ENCODE data around the gene ACO2.
A peak's percentile ranks its signal among the peaks of the same experiment; 100 is the strongest.
"Not testable (repeated sequence)": the region's sequence is repeated elsewhere in the genome, so short reads cannot be mapped to it uniquely, and the experiment has no call there.

The ACO2 gene

DNA sequence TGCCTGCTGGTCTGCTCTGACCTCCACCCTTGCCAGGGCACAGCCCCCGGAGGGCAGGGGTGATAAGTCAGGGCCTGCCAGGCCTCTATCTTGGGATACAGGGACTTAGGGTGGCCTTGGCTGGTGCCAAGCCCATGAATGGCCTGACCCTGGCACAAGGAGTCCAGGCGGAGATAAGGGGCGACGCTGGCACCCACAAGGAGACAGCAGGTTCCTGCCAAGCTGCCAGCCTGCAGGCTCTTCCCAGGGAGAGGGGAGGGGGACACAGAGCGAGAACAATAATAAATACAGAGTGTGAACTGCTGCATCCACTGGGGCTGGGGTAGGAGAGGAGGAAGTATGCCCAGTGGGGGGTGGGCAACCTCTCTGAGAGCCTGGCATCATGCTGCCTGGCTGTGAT, 92.9 kb downstream of the ACO2 start:
- no peak for DNase-seq (ENCODE audit: low read depth, low spot score)
- no peak overlapping the region for H3K27ac ChIP-seq

GRCh38 chr22:41562461-41562860, 93.5 kb downstream of the ACO2 start:
- DNase-seq (ENCODE audit: low read depth, low spot score) = no peak
- no peak overlapping the region for H3K27ac ChIP-seq

DNA sequence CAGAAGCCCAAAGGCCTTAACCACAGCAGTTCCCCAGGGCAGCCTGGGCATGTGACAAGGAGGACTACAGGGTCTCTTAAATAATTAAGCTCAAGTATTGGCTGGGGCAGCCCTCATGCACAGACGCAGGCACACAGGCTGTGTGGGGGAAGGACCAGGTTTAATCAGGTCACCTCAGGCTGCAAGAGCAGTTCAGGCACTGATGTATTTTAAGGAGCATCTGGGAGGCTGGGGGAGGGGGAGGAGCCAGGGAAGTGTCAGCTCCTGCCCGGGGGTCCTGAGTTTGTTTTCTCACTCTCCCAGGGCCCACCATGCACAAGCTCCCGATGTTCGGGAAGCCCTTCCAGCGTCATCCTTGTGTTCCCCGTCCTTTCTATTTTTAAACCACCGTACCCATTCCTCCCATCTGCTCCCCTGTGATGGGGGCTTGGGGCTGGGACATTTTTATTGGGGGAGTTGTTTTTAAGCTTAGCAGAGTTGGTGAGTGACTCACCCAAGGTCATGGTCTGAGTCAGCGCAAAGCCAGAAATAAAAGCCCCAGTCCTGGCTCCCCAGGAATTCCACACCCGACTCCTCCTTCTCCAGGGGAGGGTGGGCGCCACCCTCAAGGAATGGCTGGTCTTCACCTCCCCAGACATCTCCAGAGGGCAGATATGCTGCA, 94.3 kb downstream of the ACO2 start:
- H3K27ac ChIP-seq = no peak overlapping the region
- DNase-seq (ENCODE audit: low read depth, low spot score) = no peak

- no peak for DNase-seq (ENCODE audit: low read depth, low spot score)
- no peak overlapping the region for H3K27ac ChIP-seq
Measured at GRCh38 chr22:41564563-41564962, 95.6 kb downstream of the ACO2 start.

GRCh38 chr22:41565403-41566054, 96.6 kb downstream of the ACO2 start:
- peak; percentile 27 for DNase-seq (ENCODE audit: low read depth, low spot score)
- no peak overlapping the region for H3K27ac ChIP-seq

DNA sequence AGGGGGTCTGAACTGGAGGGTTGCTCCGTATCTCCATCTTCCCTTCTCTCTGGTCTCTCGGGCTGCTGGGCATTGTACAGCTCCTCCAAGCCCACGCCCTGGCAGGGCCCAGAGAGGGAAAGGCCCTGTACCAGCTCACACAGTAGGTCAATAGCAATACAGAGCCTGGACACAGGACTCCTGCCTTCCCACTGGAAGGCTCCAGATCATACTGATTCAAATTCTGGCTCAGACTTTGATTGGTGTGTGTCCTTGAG, 98.5 kb downstream of the ACO2 start:
- no peak for DNase-seq (ENCODE audit: low read depth, low spot score)
- H3K27ac ChIP-seq = no peak overlapping the region

GRCh38 chr22:41568811-41569210, 99.9 kb downstream of the ACO2 start:
- no peak overlapping the region for H3K27ac ChIP-seq
- no peak for DNase-seq (ENCODE audit: low read depth, low spot score)

GRCh38 chr22:41570221-41570620, 101.3 kb downstream of the ACO2 start:
- H3K27ac ChIP-seq = no peak overlapping the region
- no peak for DNase-seq (ENCODE audit: low read depth, low spot score)

DNA sequence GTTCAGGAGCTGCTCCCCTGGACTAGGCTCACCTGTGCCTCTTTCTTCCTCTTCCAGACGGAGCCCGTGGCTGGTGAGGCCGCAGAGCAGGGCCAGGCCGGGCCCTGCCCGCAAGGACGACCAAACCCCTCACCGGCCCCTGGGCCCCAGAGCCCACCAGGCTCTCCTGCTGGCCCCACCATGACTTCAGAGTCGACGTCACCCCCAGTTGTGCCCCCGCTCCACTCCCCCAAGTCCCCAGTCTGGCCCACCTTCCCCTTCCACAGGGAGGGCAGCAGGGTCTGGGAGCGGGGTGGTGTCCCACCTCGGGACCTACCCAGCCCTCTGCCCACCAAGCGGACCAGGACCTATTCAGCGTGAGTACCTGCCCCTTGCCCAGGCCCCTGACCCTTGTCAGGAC, 102.9 kb downstream of the ACO2 start:
- no peak for DNase-seq (ENCODE audit: low read depth, low spot score)
- H3K27ac ChIP-seq = no peak overlapping the region

GRCh38 chr22:41572305-41572704, 103.4 kb downstream of the ACO2 start:
- H3K27ac ChIP-seq = not testable (repeated sequence)

DNA sequence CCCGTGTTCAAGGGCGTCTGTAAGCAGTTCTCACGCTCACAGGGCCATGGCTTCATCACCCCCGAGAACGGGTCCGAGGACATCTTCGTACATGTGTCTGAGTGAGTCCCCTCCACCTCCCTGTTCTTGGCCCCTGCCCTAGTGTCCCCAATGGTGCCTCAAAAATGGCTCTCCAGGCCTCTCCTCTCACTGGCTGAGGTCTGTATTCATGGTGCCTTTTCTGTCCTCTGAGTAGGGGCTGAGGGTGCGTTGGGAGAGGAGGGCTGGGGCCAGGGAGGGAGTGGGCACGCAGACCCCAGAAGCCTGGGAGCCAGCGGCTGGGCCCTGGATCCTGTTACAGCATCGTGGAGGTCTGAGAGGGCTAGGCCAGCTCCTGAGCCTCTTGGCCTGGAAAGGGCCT, 104.8 kb downstream of the ACO2 start:
- DNase-seq (ENCODE audit: low read depth, low spot score) = no peak
- H3K27ac ChIP-seq = no peak overlapping the region

More at GRCh38 chr22:41572305-41572704, 103.4 kb downstream of the ACO2 start:
- not testable (repeated sequence) for DNase-seq (ENCODE audit: low read depth, low spot score)

DNA sequence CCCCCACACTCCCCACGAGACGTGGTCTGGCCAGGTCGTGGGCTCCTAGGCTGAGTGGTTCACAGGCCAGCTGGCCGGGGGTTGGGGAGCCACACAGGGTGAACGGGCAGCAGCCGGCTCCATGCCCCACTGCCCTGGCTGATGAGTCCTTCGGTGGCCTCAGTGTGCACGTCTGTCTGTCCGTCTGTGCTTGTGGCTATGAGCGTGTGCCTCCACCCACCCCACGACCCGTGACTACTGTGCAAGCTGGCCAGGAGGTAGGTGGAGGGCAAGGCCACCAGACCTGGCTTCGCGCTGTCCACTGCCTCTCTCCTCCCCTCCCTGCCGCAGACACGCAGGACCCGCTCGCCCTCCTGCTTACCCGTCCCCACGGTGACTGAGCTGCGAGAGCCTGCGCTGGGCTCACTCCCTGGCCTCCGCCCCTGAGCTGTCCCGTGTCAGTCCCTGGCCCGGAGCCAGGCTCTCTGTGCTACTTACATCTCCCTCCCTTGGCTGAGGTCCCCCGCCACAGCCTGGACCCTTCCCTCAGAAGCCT, 106.0 kb downstream of the ACO2 start:
- no peak overlapping the region for H3K27ac ChIP-seq
- no peak for DNase-seq (ENCODE audit: low read depth, low spot score)

GRCh38 chr22:41575533-41575932, 106.6 kb downstream of the ACO2 start:
- H3K27ac ChIP-seq = no peak overlapping the region
- no peak for DNase-seq (ENCODE audit: low read depth, low spot score)

DNA sequence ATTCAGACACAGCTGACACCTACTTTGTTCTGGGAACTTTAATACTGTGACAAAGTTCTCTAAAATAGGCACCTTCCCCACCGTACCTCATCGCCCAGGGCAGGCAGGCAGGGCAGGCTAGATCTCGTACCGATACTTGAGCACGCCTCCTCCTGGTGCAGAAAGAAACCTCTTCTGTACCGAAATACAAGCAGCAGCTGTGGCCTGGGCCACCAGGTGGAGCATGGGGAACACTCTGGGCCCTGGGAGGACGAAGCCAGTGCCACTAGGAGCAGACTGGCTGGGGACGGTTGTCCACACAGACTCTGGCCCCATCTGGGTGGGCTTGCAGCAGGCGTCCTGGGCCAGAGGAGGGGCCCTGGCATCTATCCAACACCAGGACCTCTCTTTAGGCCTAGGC, 108.0 kb downstream of the ACO2 start:
- no peak for DNase-seq (ENCODE audit: low read depth, low spot score)
- no peak overlapping the region for H3K27ac ChIP-seq

DNA sequence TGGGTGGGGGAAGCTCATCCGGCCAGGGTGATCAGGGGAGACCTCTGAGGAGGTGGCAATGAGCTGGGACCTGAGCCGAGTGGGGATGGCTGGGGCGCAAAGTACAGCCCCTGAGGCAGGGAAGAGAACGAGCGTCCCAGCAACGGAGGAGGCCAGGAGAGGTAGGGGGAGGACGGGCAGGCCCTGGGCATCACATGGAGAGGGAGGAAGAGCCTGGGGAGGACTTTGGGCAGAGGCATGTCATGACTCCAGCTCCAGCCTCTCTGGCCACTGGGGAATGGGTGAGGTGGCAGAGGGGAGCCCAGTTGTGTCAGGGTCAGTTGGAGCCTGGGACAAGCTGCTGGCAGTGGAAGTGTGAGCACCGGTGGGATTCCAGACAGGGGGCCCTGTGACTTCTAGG, 109.2 kb downstream of the ACO2 start:
- H3K27ac ChIP-seq = no peak overlapping the region
- DNase-seq (ENCODE audit: low read depth, low spot score) = no peak
